ENCODE data around the gene MYEOV. TPM values are rescaled to one million over a fixed set of nuclear protein-coding genes. Genes with fewer than 3 reads are reported as not detected.

MYEOV gene
- total RNA-seq, 1 donor from 2014 or later = not detected

DNA sequence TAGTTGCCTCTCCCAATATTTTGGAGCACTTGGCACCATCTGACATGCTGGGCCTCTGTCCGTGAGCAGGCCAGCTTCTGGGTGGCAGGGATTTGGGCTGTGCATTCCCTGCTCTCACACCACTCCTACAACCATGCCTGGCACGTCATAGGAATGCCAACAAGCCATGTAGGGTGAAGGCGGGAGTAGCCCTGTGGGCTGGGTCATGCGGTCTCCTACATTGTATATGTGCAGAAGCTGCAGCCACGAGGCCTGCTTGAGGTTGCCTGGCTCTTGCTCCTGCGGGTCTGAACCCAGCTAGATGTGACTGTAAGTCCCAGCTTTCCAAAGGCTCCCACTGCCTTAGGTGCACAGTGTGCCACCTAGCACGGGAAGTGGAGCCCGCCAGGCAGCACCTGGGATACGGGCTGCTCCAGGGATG is 14.5 kb downstream of the MYEOV start:
- no peak overlapping the region for H3K4me3 Mint-ChIP-seq (ENCODE audit: unreplicated experiment)
- TF ChIP-seq, protein P1, sequence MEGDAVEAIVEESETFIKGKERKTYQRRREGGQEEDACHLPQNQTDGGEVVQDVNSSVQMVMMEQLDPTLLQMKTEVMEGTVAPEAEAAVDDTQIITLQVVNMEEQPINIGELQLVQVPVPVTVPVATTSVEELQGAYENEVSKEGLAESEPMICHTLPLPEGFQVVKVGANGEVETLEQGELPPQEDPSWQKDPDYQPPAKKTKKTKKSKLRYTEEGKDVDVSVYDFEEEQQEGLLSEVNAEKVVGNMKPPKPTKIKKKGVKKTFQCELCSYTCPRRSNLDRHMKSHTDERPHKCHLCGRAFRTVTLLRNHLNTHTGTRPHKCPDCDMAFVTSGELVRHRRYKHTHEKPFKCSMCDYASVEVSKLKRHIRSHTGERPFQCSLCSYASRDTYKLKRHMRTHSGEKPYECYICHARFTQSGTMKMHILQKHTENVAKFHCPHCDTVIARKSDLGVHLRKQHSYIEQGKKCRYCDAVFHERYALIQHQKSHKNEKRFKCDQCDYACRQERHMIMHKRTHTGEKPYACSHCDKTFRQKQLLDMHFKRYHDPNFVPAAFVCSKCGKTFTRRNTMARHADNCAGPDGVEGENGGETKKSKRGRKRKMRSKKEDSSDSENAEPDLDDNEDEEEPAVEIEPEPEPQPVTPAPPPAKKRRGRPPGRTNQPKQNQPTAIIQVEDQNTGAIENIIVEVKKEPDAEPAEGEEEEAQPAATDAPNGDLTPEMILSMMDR (IDR thresholded peaks at IDR 0.05; ENCODE audit: partially characterized antibody, unreplicated experiment) = no peak
- peaks cover 2% of the 10 kb centered on the region for H3K9me3 Mint-ChIP-seq (ENCODE audit: unreplicated experiment)
- H3K27me3 Mint-ChIP-seq (ENCODE audit: unreplicated experiment) = peaks cover 2% of the 10 kb centered on the region
- H3K36me3 Mint-ChIP-seq (ENCODE audit: unreplicated experiment) = no peaks in the 10 kb centered on the region
- H3K27ac Mint-ChIP-seq (ENCODE audit: unreplicated experiment) = no peak overlapping the region
- no peak for DNase-seq
- H3K4me1 Mint-ChIP-seq (ENCODE audit: low read depth, unreplicated experiment) = no peaks in the 10 kb centered on the region

DNA sequence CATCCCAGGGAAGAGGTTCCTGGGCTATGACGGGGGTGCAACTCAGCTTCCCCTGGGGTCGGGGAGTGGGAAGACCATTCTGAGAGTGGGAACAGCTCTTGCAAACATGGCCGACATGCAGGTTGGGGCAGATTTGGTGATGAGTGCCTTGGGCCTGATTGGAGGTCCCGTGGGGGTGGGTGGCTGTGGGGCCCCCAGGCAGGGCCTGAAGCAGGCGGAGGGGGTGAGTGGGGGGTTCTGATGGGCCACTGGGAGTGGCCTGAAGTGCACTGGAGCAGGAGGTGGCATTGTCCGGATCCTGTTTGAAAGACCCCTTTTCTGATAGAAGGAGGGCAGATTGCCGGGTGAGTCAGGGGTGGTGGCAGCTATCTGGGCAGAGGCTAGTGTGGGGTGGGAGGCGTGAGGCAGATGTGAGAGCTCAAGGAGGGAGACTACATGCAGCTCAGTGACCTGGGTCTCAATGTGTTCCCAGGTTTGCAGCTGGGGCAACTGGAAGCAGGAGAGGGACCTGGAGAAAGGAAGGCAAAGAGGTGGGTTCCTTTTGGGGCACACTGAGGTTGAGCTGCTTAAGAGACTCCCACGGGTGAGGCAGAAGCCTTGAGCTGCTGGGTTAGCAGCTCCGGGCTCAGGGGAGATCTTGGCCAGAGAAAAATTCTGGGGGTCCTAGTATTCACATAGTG is 15.1 kb downstream of the MYEOV start:
- no peaks in the 10 kb centered on the region for H3K36me3 Mint-ChIP-seq (ENCODE audit: unreplicated experiment)
- H3K27ac Mint-ChIP-seq (ENCODE audit: unreplicated experiment) = no peak overlapping the region
- H3K4me1 Mint-ChIP-seq (ENCODE audit: low read depth, unreplicated experiment) = no peaks in the 10 kb centered on the region
- H3K4me3 Mint-ChIP-seq (ENCODE audit: unreplicated experiment) = no peak overlapping the region
- TF ChIP-seq, protein P1 (IDR thresholded peaks at IDR 0.05; ENCODE audit: partially characterized antibody, unreplicated experiment) = no peak
- H3K9me3 Mint-ChIP-seq (ENCODE audit: unreplicated experiment) = peaks cover 2% of the 10 kb centered on the region
- DNase-seq = no peak
- H3K27me3 Mint-ChIP-seq (ENCODE audit: unreplicated experiment) = peaks cover 2% of the 10 kb centered on the region

DNA sequence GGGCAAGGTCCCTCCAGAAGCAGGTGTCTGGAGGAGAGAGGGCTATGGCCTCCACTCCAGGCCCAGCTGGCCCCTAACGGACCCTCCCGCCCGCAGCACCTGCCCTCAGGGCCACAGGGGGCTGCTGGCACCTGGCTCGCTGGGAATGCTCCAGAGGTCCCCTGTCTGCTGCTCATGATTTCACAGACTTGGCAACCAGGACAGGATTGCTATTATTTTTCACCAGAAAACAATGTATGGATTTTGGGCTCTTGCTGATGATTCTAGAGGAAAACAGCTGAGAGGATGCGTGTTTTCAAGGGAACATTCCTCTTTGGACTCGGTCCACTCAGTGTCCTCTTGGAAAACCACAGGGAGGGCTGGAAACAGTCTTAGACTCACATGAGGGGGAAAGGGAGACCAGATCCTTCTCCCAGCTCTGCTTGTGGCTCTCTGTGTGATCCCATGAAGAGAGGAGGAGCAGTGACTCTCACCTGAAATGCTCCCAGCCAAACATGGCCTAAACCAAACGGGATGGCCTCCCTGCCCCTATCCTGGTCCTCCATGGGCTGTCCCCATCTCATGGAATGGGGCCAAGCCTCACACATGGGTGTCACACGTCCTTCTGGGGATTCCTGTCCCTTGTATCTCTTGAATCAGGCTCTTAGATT is 15.8 kb downstream of the MYEOV start:
- H3K4me3 Mint-ChIP-seq (ENCODE audit: unreplicated experiment) = no peak overlapping the region
- TF ChIP-seq, protein P1 (IDR thresholded peaks at IDR 0.05; ENCODE audit: partially characterized antibody, unreplicated experiment) = no peak
- DNase-seq = no peak
- no peaks in the 10 kb centered on the region for H3K36me3 Mint-ChIP-seq (ENCODE audit: unreplicated experiment)
- peaks cover 2% of the 10 kb centered on the region for H3K27me3 Mint-ChIP-seq (ENCODE audit: unreplicated experiment)
- no peak overlapping the region for H3K27ac Mint-ChIP-seq (ENCODE audit: unreplicated experiment)
- H3K9me3 Mint-ChIP-seq (ENCODE audit: unreplicated experiment) = peaks cover 2% of the 10 kb centered on the region
- no peaks in the 10 kb centered on the region for H3K4me1 Mint-ChIP-seq (ENCODE audit: low read depth, unreplicated experiment)

DNA sequence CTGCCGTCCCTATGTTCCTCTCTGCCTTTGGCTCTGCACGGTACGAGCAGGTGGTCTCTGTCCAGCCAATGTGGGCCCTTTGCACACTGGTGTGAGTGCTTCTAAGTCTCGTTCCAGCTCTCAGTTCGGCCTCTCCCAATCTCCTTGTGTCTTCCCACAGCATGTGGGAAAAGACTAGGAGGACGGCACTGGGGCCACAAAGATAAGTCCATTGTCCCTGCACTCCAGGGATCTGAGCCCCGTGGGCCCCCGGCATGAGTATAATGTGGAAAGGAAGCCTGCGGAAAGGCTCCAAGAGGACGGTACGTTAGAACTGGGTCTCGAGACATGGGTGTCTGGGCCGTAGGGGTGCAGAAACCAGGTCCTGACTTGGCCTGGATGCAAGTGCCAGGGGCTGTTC is 16.4 kb downstream of the MYEOV start:
- H3K36me3 Mint-ChIP-seq (ENCODE audit: unreplicated experiment) = no peaks in the 10 kb centered on the region
- peaks cover under 1% of the 10 kb centered on the region for H3K27me3 Mint-ChIP-seq (ENCODE audit: unreplicated experiment)
- no peaks in the 10 kb centered on the region for H3K4me1 Mint-ChIP-seq (ENCODE audit: low read depth, unreplicated experiment)
- no peak overlapping the region for H3K27ac Mint-ChIP-seq (ENCODE audit: unreplicated experiment)
- peaks cover under 1% of the 10 kb centered on the region for H3K9me3 Mint-ChIP-seq (ENCODE audit: unreplicated experiment)
- H3K4me3 Mint-ChIP-seq (ENCODE audit: unreplicated experiment) = no peak overlapping the region
- TF ChIP-seq, protein P1 (IDR thresholded peaks at IDR 0.05; ENCODE audit: partially characterized antibody, unreplicated experiment) = no peak
- DNase-seq = no peak

Measured in glutamatergic neuron (in vitro differentiated cells).